Astrocyte of the cerebellum (primary cell): ENCODE measurements around the gene AKT2.

Experiments
- DNase-seq: peaks from one replicate; pipeline ENCODE4 v3.0.0-alpha.2; 2011; ENCODE audit warnings: low read depth
- H3K4me3 ChIP-seq: 2 replicates; pipeline ENCODE4 v1.5.1; 2011; ENCODE audit warnings: mild to moderate bottlenecking, low read depth, low read length, moderate library complexity
- in situ Hi-C: cut with HindIII; loops from 2 replicates; pipeline ENCODE4 v1.10.0; 2017; ENCODE audit warnings: low sequenced_read_pairs
- TF ChIP-seq, protein P1 (sequence below): IDR thresholded peaks from 2 replicates; pipeline ENCODE4 v1.5.1; 2012; ENCODE audit warnings: low read length, low read depth, moderate library complexity, mild to moderate bottlenecking; ENCODE audit errors: missing control alignments

The AKT2 gene

DNA sequence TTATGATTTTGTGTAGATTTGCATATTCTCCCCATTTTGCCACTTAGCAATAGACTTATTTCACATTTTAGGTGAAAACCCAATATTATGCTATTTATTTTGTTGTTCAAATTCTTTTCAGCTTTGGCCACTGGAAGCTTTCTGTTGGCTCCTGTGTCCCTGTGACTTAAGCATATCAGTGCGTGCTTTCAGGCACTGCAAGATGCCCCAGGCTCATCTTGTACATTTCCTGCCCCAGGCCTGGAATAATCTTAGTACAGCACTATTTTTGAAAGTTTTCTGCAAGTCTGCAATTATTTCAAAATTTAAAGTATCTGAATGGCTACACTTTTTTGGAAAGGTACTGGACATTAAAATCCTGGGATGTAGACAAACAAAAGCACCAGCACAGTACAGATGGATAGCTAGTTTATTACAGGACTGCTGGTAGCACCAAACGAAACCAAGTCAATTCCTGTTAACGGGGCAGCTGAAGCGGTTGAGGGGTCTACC lies 55.2 kb downstream of the AKT2 start:
- TF ChIP-seq, protein P1, sequence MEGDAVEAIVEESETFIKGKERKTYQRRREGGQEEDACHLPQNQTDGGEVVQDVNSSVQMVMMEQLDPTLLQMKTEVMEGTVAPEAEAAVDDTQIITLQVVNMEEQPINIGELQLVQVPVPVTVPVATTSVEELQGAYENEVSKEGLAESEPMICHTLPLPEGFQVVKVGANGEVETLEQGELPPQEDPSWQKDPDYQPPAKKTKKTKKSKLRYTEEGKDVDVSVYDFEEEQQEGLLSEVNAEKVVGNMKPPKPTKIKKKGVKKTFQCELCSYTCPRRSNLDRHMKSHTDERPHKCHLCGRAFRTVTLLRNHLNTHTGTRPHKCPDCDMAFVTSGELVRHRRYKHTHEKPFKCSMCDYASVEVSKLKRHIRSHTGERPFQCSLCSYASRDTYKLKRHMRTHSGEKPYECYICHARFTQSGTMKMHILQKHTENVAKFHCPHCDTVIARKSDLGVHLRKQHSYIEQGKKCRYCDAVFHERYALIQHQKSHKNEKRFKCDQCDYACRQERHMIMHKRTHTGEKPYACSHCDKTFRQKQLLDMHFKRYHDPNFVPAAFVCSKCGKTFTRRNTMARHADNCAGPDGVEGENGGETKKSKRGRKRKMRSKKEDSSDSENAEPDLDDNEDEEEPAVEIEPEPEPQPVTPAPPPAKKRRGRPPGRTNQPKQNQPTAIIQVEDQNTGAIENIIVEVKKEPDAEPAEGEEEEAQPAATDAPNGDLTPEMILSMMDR, result no peak
- no peak overlapping the region for H3K4me3 ChIP-seq
- DNase-seq, result no peak
- in situ Hi-C loops, result no loop called here

- H3K4me3 ChIP-seq, result no peak overlapping the region
- in situ Hi-C loops, result no loop called here
- DNase-seq, result no peak
- TF ChIP-seq, protein P1, result no peak
Observed at GRCh38 chr19:40229484-40229883, 55.7 kb downstream of the AKT2 start.

GRCh38 chr19:40228863-40229262 lies 56.3 kb downstream of the AKT2 start:
- TF ChIP-seq, protein P1, result no peak
- H3K4me3 ChIP-seq, result no peak overlapping the region
- in situ Hi-C loops, result no loop called here
- DNase-seq, result no peak

GRCh38 chr19:40228346-40228745 lies 56.8 kb downstream of the AKT2 start:
- TF ChIP-seq, protein P1, result no peak
- in situ Hi-C loops, result no loop called here
- DNase-seq, result no peak
- no peak overlapping the region for H3K4me3 ChIP-seq

DNA sequence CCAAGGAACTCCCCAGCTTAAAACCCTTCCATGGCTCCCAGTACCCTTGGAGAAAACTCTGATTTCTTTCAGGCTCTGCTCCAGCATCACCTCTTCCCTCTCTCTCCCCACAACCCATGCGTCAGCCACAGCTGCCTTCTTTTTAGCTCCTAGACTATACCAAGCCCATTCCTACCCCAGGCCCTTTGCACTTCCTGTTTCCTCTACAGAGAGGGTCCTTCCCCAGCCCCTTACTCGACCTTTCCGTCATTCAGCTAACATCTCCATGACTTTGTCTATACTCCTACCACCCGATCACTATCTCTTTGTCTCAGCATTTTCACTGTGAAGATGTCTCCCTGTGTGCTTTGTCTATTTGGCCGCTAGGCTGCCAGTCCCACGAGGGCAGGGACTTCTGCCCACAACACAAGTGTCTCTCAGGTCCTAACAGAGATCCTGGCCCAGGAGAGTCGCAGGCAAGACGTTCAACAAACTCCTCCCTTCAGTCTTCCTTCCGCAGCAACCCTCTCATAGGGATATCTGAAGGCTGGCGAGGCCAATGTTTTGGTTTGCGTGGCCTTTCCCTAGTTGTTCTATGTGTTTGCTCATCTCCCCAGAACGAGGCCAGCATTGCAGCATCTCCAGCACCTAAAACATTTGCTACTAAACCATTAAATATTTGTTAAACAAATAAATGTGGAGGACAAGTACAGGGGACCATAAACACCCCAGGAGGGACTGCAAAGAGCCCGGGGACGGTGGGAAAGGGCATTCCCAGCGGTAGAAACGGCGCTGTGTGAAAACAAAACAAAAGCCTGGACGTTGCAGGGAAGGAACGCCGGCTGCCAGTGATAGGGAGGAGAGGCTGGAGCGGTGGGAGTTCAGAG lies 59.5 kb downstream of the AKT2 start:
- in situ Hi-C loops, result no loop called here
- H3K4me3 ChIP-seq, result peak overlapping the region; percentile 12
- no peak for DNase-seq
- TF ChIP-seq, protein P1, result peak; percentile 10

DNA sequence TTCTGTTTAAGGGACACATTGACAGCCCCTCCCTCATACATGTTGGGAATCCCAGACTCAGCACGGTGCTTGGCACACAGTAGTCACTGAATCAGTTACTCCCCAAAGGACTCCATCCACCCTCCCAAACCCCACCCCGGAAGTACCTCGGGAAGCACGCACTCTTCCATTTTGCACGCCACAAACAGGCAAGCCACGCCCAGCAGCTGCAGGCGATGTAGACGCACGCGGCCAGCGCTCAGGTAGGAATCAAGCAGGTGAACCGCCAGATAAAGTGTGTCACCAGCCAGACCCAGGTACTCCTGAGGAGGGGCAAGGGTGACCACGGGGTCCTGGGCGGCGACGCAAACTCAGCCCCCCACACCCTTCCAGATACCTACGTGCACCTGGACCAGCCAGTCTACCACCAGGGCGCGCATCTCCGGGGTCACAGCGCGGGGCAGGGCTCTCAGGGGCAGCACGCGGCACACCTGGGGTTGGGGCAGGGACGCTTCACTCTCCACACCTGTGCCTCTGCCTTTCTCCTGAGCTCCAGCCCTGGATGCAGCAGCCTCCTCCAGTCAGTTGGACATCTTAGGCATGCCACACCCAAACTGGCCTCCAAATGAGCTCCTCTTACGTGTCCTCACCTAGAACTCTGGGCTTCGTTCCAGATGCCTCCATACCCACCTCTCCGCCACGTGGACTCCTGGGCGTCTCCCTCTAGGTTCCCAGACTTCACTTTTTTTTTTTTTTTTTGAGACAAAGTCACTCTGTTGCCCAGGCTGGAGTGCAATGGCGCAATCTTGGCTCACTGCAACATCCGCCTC lies 60.6 kb downstream of the AKT2 start:
- TF ChIP-seq, protein P1, result no peak
- H3K4me3 ChIP-seq, result no peak overlapping the region
- in situ Hi-C loops, result no loop called here
- no peak for DNase-seq
